ENCODE measurements around the gene SAMD4A. TPM values are rescaled to one million over a fixed set of nuclear protein-coding genes. Genes with fewer than 3 reads are reported as not detected.

SAMD4A gene
- total and polyA plus RNA-seq, 11 donors = 45.0 to 247 (median 138) TPM

DNA sequence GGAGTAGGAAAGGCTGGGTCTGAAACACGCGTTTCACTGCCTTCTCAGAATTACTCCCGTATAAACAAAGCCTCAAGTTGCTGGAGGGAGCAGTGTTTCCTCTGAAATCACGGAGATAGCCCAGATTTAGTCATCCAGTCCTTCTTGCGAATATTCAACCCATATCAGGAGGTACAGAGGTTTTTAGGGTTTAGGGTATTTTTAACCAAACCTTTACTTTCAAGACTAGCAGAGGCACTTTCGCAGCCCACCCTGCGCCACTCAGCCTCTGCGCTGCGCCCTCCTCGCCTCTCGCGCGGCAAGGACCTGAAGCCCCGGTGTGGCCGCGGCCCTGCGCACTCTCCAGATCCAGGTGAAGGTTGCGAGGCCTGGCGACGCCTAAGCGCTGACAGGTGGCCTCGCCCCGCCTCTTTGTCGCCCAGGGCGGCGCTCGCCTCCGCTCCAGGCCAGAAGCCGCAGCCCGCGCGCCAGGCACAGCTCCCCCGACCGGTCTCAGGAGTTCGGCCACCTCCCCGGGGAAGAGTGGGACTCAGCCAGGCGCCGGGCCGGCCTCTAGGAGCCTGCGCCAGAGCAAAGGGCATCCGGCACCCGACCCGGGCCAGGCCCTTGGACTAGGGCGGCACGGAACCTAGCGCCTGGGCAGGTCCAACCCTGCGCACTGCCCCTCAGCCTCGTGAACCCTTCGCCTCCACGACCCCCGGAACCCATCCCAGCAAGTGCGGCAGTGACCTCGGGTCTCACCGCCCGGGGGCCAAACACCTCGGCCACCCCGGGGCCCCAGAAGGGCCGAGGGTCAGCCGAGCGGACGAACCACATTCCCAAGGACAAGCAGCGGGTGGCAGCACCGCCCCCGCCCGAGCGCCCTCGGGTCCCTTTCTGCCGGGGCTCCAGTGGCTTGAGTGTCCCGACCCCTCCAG lies 1.8 kb upstream of the SAMD4A start:
- DNase-seq (peak; percentile 72 to 86 (median 77)), ATAC-seq (peak; percentile 24 to 58 (median 52))
- Histone ChIP-seq H3K27ac (peak overlapping the region; percentile 90 to 100 (median 99)), H3K4me3 (peak overlapping the region; percentile 58 to 91 (median 76)), H3K36me3 (no peaks in the 10 kb centered on the region), H3K9me3 (no peaks in the 10 kb centered on the region), H3K4me1 (peaks cover 0 to 40% (median 26%) of the 10 kb centered on the region in 12 donors), H3K27me3 (no peaks in the 10 kb centered on the region)
- intact Hi-C loops (cut with DNase I) = loop anchor here (1.0 to 10.0 kb wide), 18 partner anchors 77 to 420 kb away; partner anchors contain the start of gene GCH1 (in 1 of the 10)
- 0 to 2% (median 1%) methylated on average over 15 to 69 of the region's 69 CpGs for WGBS, 4 donors
- TF ChIP-seq, protein P1, sequence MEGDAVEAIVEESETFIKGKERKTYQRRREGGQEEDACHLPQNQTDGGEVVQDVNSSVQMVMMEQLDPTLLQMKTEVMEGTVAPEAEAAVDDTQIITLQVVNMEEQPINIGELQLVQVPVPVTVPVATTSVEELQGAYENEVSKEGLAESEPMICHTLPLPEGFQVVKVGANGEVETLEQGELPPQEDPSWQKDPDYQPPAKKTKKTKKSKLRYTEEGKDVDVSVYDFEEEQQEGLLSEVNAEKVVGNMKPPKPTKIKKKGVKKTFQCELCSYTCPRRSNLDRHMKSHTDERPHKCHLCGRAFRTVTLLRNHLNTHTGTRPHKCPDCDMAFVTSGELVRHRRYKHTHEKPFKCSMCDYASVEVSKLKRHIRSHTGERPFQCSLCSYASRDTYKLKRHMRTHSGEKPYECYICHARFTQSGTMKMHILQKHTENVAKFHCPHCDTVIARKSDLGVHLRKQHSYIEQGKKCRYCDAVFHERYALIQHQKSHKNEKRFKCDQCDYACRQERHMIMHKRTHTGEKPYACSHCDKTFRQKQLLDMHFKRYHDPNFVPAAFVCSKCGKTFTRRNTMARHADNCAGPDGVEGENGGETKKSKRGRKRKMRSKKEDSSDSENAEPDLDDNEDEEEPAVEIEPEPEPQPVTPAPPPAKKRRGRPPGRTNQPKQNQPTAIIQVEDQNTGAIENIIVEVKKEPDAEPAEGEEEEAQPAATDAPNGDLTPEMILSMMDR (IDR thresholded peaks at IDR 0.05) = peak in 9 of 12 donors; percentile 12 to 54 (median 25)
- peak in 1 of 2 donors; percentile 6 for TF ChIP-seq POLR2A (IDR thresholded peaks at IDR 0.05)

DNA sequence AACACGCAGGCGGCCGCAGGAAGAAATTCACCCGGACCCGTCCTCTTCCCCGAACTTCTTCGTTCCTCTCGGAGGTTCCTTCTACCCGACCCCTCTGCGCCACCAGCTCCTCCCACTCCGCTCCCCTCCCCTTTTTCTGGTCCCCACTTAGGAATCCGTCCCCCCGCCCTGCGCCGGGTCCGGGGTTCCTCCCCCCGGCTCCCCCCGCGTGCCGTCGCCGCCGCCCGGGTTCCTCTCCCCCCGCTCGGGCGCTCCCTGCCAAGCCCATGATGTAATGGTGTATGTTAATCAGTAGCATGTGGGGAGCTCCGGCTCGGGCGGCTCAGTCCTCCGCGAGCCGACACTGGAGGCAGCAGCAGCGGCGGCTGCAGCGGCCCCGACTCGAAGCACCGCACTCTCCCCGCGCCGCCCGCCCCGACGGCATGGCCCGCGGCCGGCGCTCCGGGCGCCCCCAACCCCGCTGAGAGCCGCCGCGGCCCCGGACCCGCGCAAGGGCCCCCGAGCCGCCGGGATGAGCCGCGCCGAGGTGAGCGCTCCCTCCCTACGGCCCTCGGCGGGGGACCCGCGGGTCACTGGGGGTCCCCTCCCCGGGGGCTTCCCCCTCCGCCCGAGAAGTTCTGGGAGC lies 1.0 kb upstream of the SAMD4A start:
- Histone ChIP-seq H3K27me3 (no peaks in the 10 kb centered on the region), H3K4me3 (peak overlapping the region; percentile 58 to 91 (median 76)), H3K36me3 (no peaks in the 10 kb centered on the region), H3K27ac (peak overlapping the region; percentile 90 to 100 (median 99)), H3K9me3 (no peaks in the 10 kb centered on the region), H3K4me1 (peaks cover 0 to 48% (median 31%) of the 10 kb centered on the region in 12 donors)
- intact Hi-C loops (cut with DNase I) = loop anchor here (1.0 to 10.0 kb wide), 19 partner anchors 61 to 419 kb away; partner anchors contain the start of gene GCH1 (in 1 of the 10)
- ATAC-seq = peak; percentile 70 to 85 (median 82)
- WGBS, 4 donors = 1 to 3% (median 1%) methylated on average over 18 to 73 of the region's 73 CpGs
- DNase-seq = peak; percentile 94 to 97 (median 96)
- TF ChIP-seq, protein P1 (IDR thresholded peaks at IDR 0.05) = peak in 1 of 12 donors; percentile 1
- TF ChIP-seq POLR2A (IDR thresholded peaks at IDR 0.05) = peak; percentile 50 to 89

DNA sequence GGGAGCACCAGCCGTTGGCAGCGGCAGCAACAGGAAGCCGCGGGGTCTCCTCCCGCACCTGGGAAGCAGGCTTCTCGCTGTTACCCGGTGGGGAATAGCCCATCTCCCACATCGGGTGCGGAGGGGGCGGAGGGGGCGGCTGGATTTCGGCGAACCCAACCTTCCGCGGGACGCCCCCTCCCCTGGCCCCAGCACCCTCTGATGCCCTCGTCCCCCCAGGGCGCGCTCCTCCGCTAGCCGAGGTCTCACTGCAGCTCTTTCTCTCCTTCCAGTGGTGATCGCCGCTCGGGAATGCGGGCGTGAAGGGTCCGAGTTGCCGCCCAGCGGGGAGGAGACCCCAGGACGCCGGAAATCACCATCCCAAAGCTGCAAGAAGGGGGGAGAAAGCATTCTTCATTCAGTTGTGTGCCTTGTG lies 303 bp downstream of the SAMD4A start:
- ATAC-seq (no peak), DNase-seq (peak in 3 of 5 donors; percentile 37 to 41 (median 39))
- peaks cover 0 to 51% (median 33%) of the 10 kb centered on the region in 12 donors for H3K4me1 ChIP-seq
- intact Hi-C loops (cut with DNase I) = loop anchor here in 9 of 10 donors (2.0 to 10.0 kb wide), 11 partner anchors 60 to 418 kb away; partner anchors contain the start of gene GCH1 (in 1 of the 9)
- TF ChIP-seq POLR2A (IDR thresholded peaks at IDR 0.05) = no peak
- TF ChIP-seq, protein P1 (IDR thresholded peaks at IDR 0.05) = no peak
- H3K4me3 ChIP-seq = peak overlapping the region; percentile 58 to 91 (median 76)
- H3K9me3 ChIP-seq = peaks cover 0 to 3% (median 0%) of the 10 kb centered on the region in 12 donors
- peaks cover 0 to 11% (median 4%) of the 10 kb centered on the region in 9 donors for H3K36me3 ChIP-seq
- peak overlapping the region; percentile 90 to 100 (median 99) for H3K27ac ChIP-seq
- no peaks in the 10 kb centered on the region for H3K27me3 ChIP-seq
- 0 to 1% (median 0%) methylated on average over 16 to 31 of the region's 31 CpGs for WGBS, 4 donors
